CD4-positive, alpha-beta T cell treated with Interleukin-12 subunit alpha and Interleukin-12 subunit beta, for 1 hour (primary cell): ENCODE results near the gene F12.
A peak's percentile ranks its signal among the peaks of the same experiment; 100 is the strongest.

ENCODE experiments used
- DNase-seq: peaks from one replicate; pipeline ENCODE4 v3.0.0-alpha.2; 2020

The F12 gene

DNA sequence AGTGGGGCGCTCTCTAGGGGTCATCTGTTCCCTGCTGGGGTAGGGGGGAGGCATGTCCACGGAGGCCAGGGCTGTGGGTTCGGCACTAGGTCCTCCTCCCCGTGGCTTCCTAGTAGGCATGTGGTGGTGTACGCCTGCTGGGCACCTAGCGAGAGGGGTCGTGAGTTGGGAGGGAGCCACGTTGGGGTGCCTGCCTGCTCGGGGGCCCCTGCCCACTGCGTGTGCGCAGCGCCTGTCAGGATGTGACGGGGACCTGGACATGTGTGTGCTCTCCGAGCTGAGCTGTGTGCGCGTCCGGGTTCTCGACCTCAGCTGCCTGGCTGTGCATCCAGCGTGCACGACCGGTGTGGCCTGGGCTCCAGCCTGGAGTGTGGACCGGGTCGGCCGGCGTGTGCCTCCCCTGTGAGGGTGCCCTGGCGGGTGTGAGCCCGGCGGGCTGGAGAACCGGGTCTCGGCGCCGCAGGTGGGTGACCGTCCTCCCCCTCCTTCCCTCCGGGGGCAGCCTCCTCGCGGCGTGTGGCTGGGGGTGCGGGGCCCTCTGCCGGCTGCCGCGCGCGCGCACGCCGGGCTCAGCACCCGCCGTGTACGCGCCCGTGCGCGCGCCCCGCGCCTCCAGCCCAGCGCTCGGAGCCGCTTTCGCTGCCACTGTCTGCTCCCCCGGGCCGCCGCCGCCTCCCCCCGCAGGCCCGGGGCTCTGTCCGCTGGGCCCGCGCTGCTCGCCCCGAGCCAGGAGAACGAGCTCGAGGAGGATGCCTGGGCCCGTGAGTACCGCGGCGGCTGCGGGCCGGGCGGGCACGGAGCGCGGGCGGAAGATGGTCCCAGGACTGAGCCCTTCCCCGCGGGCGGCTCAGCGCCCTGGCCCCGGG, 37.1 kb upstream of the F12 start, which contains the start of gene PRR7:
TSS of gene PRR7 (plus strand) at position 615 of the 866 bp plus-strand sequence. CDS start 8,254 bp downstream, outside the sequence.
- peak; percentile 84 for DNase-seq

DNA sequence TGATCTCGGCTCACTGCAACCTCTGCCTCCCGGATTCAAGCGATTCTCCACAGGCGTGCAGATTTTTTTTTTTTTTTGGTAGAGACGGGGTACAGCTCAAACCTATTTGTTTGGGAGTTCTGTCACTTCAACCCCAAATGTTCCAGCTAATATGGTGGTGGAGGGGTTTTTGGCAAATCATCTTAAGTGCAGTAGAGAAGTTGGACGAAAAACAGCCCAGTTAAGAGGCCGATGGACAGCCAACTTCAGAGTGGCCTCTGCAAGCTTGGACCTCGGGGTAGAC, 36.5 kb upstream of the F12 start:
- DNase-seq, result no peak

DNA sequence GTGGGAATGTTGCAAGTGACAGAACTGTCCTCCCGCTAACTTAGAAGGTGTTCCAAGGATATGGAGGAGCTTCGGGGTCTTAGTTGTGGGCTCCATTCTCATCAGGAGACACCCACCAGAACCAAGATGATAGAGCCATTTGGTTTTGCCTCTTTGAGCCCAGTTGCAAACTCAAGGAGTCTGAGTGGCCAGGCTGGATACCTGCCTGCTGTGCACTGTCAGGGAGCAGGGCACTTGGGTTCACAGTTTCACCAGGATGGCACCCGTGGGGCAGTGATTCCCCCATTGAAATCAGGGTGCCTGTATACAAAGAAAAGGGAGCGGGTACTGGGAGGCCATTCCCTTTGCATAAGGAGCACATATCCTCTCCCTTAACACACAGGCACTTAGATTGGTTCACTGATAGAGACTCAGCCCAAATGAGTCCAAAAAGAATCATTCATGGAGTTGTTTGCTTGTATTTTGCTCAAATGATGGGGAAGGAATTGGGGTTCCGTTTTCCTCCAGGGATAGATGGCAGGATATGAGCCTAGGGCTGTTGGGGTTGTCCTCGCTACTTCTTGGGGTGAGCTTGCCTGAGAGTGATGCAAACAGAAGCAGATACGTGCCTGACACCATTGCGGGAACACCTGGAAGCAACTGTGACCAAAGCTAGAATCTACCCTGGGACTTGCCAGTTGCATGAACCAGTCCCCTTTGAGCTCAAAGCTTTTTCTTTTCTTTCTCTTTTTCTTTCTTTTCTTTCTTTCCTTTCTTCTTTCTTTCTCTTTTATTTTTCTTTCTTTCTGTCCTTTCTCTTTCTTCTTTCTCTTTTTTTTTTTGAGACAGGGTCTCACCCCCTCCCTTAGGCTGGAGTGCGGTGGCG, 35.9 kb upstream of the F12 start:
- peak; percentile 52 for DNase-seq

DNA sequence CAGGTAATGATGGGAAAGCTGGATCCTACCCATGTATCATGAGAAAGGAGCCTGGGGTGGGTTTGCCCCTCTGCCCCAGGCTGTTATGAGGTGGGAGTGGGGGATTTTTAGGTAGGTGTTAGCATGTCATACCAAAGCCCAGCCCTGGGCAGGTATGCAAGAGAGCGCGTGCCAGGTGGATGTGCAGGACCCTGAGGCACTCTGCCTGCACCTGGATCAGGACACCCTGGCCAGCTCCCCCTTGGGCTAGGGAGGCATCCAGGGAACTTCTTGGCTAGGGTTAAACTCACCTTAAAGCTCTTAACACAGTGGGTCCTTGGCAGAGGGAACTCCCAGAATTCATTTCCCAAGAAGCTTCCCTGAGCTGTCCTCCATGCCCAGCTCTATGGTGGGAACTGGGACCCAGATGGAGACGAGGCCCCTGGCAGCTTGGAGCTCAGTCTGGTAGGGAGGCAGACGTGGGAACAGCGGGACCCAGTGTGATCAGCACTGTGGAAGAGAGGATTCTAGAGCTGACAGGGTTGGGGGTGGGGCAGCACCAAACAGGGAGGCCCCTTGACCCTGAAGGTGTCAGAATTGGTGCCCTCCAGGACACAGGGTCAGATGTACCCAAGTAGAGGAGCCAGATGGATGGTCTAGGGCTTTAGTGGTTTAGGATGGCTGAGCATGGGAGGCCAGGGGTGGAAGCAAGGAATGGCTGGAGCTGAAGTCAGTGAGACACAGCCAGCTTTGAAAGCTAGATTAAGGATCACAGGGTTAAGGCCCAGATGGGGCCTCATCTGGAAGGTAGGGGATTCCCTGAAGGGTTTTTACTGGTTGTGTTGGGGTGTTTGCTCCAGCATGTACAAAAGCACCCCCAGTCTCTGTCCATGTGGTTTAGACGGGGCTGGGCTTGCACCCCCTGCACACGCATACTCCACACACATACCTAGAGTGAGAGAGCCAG, 35.0 kb upstream of the F12 start:
- peak; percentile 66 for DNase-seq

DNA sequence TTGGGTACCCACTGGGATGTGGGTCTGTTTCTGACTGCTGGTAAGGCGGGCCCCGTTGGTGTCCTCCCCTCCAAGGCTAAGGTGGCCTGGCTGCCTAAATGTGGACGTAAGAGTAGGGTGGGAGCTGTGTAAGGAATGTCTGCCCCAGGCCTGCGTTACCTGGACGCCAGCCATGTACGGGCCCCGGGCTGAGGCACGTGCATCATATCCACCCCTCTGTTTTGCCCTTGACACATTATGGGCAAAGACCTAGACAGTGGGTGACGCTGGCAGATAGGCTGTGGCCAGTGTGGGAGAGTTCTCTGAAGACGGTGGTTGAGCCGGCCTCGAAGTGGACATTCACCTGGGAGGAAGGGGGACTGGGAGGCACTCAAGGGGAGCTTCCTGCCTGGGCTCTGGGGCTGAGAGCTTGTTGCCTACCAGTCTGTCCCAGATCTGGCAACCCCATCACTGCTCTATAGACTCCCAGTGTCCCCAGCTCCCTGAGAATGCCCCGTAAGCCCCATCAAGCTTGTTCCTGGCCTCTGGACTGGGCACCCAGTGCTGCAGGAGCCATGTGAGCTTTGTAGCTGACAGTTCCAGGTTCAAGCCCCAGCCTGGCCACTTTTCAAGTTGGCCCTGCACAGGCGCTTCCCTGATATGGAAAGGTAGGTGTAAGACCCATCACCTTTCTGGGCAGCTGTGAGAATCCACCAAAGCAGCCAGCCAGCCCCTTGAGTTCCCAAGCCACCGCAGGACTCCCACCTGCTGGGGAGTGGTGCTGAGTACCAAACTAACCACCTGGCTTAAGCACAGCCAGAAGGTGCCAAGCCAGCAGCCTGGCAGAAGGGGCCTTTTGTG, 34.0 kb upstream of the F12 start:
- DNase-seq, result no peak

DNA sequence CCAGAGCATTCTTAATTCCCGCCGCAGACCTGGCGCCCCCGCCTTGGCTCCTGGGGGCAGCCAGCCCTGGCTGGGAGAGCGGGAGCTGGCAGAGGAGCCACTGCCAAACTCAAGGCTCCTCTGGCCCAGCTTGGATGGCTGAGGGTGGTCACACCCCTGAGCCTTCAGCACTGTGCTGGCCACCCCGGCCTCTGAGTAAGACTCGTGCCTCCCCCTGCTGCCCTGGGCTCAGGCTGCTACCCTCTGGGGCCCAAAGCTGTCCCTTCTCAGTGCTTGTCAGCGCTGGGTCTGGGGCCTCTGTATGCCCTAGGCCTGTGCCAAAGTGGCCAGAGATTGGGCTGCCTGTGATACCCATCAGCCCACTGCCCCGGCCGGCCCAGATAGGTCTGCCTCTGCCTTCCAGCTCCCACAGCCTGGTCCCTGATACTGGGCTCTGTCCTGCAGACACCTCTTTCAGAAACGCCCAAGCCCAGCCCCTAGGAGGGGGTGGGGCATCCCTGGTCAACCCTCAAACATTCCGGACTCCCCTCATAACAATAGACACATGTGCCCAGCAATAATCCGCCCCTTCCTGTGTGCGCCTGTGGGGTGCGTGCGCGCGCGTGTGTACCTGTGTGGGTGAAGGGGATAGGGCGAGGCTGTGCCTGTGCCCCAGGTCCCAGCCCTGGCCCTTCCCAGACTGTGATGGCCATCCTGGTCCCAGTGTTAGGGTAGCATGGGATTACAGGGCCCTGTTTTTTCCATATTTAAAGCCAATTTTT, 32.9 kb upstream of the F12 start:
- no peak for DNase-seq

DNA sequence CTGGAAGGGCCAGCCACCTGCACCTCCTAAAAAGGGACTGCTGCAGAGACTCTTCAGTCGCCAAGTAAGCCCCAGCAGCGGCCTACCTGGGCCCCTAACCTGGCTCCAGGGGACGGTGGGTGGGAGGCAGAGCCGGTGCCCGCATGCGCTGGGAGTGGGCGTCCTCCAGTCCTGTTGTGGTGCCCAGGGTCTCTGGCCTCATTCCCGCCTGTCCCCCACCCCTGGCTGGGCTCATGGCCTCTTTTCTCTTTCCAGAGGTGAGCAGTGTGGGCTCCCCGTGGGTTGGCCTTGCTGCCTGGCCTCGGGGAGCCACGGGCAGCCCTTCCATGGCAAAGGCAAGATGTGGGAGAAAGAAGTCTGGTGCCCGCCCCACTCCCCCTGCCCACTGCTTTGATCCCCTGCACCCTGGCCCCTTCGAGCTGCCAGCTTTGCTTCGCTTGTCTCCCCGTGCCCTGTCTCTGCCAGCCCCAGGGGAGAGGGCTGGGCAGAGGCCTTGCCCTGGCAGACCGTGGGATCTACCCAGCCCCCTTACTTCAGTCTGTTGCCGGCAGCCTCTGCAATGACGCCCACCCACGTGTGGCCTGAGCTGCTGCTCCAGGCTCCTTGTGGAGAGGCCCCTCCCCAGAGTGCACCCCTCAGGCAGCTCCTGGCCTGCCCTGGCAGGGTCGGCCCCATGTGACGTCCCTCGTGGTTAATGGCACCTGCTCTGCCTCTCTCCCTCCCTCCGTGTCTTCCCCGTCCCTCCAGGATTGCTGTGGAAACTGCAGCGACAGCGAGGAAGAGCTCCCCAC, 31.8 kb upstream of the F12 start:
- DNase-seq, result no peak

DNA sequence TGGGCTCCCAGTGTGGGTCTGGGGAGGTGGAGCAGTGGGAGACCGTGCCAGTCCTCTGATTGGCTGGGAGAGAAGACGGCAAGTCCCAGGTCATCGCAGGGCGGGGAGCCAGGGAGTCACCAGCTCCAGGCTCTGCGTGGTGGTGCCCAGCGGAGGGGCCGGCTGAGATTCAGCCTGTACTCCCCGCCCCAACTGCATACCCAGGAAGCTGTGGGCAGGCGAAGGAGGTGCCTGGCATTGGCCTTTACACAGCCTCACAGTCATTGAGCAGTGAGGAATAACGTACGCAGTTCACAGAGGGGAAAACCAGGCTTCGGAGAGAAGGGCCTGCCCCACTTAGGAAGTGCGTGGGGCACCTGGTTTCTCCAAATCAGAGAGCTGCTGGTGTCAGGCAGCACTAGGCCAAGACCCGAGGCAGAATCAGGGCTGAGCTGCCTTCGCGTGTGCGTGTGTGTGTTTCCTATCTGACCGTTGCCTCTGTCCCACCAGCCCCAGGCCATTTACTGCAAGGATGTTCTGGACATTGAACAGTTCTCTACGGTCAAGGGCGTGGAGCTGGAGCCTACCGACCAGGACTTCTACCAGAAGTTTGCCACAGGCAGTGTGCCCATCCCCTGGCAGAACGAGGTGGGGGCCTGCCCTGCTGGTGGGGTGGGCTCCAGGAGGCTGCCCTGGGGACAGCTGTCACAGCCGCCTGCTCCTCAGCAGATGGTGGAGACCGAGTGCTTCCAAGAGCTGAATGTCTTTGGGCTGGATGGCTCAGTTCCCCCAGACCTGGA, 31.0 kb upstream of the F12 start:
- peak; percentile 72 for DNase-seq

DNA sequence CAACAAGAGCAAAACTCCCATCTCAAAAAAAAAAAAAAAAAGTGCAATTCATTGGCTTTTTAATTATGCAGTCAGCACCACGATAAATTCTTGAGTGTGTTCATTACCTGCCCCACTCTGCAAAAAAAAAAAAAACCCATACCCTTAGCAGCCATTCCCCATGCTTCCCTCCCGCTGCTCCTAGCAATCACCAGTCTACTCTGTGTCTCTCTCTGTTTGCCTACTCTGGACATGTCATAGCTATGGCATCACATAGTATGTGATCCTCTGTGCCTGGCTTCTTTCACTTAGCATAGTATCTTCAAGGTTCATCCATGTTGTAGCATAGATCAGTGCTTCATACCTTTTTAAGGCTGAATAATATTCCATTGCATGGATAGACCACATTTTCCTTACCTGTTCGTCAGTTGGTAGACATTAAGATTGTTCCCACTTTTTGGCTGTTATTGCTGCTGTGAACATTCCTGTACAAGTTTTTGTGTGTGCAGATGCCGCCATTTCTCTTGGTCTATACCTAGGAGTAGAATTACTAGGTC, 30.2 kb upstream of the F12 start:
- no peak for DNase-seq

DNA sequence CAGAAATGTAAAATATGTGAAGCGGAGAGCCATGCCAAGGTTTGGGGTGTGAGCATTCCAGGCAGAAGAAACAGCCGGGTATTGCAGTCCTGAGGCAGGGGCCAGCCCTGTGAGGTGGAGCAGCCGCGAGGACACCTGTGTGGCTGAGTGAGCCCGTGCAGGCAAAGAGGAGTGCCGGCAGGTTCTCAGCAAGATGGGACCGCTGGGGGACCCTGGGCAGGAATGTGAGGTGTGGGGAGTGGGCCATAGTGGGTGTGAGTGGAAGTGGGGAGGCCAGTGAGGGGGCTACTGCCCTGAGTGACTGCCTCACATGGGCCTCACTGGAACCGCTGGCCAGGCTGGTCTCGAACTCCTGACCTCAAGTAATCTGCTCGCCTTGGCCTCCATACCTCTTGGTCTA, 29.1 kb upstream of the F12 start:
- DNase-seq, result no peak

DNA sequence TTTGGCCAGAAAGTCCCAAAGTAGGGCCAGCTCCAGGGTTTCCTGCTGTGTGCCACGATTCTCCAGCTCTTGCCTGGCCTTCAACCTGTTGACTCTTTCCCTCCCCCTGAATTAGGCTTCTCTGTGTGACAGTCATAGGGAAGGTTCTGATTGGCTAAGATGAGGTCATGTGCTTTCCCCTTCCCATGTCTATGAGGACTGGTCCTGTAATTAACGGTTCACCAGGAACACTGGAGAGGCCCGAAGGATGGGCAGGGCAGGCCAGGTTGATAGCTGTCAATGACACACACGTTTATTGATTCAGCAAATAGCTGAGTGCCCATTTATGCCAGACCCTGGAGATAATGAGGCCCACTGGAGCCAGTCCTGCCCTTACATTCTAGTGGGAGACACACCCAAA, 28.3 kb upstream of the F12 start:
- DNase-seq, result no peak

DNA sequence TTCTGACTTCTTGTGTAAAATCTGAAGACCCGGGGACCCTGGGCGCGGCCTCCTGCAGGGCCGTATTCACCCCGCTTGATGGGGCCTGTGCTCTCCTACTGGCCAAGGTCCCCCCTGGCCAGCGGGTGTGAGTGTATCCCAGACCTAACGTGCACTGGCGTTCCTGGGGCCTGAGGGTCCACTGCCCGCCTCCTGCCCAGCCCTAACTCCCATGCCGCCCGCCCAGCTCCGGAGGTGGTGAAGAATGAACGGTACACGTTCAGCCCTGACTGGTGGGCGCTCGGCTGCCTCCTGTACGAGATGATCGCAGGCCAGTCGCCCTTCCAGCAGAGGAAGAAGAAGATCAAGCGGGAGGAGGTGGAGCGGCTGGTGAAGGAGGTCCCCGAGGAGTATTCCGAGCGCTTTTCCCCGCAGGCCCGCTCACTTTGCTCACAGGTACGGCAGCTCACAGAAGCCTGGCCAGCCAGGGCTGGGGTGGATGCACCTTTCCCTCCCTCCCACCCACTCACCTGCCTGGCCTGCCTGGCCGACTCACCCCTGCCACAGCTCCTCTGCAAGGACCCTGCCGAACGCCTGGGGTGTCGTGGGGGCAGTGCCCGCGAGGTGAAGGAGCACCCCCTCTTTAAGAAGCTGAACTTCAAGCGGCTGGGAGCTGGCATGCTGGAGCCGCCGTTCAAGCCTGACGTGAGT, 26.6 kb upstream of the F12 start:
- DNase-seq, result no peak

DNA sequence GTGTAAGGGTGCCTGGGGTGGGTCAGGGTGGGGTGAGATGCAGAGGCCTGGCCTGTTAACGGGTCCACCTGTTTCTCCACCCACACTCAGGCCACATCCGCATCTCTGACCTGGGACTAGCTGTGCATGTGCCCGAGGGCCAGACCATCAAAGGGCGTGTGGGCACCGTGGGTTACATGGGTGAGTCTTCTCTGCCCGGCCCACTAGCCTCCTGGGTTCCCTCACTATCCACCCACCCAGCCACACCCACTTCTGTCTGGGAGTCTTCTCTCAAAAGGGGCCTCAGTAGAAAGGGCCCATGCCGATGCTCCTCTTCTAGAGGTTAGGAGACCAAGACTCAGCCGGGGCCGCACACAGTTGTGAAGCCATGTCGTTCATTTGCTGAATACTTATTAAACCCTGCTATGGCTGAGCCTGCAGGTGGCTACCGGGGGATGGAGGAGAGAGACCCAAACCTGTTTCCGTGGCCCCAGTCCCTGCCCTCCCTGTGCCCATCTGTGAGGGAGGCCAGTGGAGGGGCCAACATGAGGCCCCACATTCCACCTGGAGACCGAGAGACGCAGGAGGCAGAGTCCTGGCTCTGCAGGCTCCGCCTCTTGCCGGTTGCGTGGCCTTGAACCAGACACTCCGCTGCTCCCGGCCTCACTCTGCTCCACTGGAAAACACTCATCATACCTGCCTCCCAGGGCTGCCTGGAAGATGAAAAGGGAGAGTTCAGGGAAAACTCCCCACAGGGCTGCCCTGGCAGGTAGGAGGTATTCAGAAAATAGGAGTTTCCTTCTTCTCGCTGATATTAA, 25.8 kb upstream of the F12 start:
- no peak for DNase-seq

DNA sequence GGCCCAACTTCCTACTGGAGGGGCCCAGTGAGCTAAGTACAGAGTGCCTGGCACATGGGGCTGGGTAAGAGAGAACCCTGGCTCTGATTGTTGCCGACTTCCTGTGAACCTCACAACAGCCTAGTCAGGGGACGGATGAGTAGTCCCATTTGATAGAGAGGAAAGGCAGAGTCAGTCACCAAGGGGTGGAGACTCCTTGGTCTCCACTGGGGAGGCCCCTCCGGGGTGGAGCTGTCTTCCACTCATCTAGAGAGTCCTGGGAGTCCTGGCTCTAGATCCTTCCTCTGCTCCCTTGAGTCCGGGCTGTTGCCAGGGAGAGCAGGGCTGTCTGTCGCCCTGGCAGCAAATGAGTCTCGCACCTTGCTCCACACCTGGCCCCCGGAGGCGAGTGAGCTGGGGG, 25.1 kb upstream of the F12 start:
- peak; percentile 64 for DNase-seq

DNA sequence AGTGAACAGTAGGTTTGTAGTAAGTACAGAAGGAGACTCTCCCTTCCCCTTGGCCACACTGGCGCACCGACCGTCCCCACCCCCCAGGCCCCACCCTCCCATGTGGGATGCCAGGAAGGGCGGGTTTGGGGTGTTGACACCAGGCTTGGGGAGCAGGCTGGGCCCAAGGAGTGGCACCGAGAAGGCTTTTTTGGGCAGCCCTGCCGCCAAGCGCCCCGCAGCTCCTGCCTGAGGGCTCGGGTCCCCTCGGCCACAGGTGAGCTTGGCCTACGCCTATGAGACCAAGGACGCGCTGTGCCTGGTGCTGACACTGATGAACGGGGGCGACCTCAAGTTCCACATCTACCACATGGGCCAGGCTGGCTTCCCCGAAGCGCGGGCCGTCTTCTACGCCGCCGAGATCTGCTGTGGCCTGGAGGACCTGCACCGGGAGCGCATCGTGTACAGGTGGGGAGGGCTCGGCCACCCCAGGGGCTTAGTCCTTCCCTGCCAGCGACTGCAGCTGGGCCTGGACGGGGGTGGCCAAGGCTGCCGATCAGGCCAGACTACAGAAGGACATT, 24.4 kb upstream of the F12 start:
- no peak for DNase-seq

DNA sequence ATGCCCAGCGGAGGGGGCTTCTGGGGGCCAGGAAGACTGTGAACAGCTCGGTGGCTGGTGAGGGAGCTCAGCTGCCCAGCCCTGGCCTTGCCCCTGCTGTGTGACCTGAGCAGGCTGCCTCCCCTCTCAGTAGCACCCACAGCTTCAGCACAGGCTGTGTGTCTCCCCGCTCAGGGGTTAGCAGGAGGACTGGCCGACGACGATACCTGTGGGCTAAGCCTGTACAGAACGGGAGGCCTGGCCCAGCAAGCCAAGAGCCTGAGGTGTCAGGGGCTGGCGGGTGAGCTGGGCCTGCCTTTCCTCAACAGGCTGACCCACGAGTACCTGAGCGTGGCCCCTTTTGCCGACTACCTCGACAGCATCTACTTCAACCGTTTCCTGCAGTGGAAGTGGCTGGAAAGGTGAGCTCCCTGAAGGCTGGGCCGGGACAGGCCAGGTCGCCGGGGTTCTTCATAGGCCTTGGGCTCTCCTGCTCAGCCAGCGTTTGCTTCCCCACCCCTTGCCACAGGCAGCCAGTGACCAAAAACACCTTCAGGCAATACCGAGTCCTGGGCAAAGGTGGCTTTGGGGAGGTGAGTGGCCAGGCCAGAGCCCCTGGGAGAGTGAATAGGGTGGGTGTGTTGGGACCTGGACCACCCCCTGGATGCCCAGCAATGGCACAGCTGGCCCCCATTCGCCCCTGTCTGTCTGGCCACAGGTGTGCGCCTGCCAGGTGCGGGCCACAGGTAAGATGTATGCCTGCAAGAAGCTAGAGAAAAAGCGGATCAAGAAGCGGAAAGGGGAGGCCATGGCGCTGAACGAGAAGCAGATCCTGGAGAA, 23.7 kb upstream of the F12 start:
- DNase-seq, result no peak
